BJ (cell line): ENCODE measurements around the gene MYDGF. TPM values are rescaled to one million over a fixed set of nuclear protein-coding genes. Genes with fewer than 3 reads are reported as not detected.

Experiments
- CTCF ChIA-PET: fragments of 350-600 bp; formaldehyde crosslinking; extraction: SDS; loops from one replicate; lab custom pipeline; 2021; ENCODE audit warnings: antibody characterized with exemption, inconsistent platforms; lab: Yijun Ruan, JAX
- POLR2A ChIA-PET: fragments of 300-600 bp; sonication (Branson Sonifier 250); formaldehyde crosslinking; extraction: SDS; loops from one replicate; lab custom pipeline; 2021; ENCODE audit warnings: antibody characterized with exemption; lab: Charles Lee
- DNase-seq: peaks from one replicate; pipeline ENCODE4 v3.0.0-alpha.2; 2011; ENCODE audit warnings: low read depth
- H3K27me3 ChIP-seq: 2 replicates; pipeline ENCODE4 v1.6.0; 2011; ENCODE audit warnings: low read length; ENCODE audit not compliant: control insufficient read depth, insufficient read depth
- H3K36me3 ChIP-seq: 2 replicates; pipeline ENCODE4 v1.5.1; 2011; ENCODE audit warnings: low read length; ENCODE audit not compliant: control insufficient read depth, insufficient read depth
- H3K4me3 ChIP-seq: 2 replicates; pipeline ENCODE4 v1.5.1; 2011; ENCODE audit warnings: low read depth, mild to moderate bottlenecking, control low read depth, low read length
- polyA minus RNA-seq: library from RNA; depleted of rRNA, polyadenylated mRNA; stranded (reverse); fragments of >200 nt; gene quantifications from 2 replicates; pipeline ENCODE4 v1.2.3, GENCODE V29; 2011; rRNA and poly(A)+ RNA removed
- polyA plus RNA-seq: library from polyadenylated mRNA; depleted of rRNA; stranded (reverse); fragments of >200 nt; gene quantifications from 2 replicates; pipeline ENCODE4 v1.2.3, GENCODE V29; 2011; rRNA removed
- TF ChIP-seq, protein P1 (sequence below): IDR thresholded peaks from 2 replicates; pipeline ENCODE4 v1.5.1; 2011; ENCODE audit warnings: low read depth, mild to moderate bottlenecking, control low read depth, inconsistent platforms, low read length, moderate library complexity; ENCODE audit not compliant: insufficient read depth

MYDGF gene
- polyA plus RNA-seq, result 162 and 222 TPM in 2 replicates
- 47.4 and 58.1 TPM in 2 replicates for polyA minus RNA-seq

DNA sequence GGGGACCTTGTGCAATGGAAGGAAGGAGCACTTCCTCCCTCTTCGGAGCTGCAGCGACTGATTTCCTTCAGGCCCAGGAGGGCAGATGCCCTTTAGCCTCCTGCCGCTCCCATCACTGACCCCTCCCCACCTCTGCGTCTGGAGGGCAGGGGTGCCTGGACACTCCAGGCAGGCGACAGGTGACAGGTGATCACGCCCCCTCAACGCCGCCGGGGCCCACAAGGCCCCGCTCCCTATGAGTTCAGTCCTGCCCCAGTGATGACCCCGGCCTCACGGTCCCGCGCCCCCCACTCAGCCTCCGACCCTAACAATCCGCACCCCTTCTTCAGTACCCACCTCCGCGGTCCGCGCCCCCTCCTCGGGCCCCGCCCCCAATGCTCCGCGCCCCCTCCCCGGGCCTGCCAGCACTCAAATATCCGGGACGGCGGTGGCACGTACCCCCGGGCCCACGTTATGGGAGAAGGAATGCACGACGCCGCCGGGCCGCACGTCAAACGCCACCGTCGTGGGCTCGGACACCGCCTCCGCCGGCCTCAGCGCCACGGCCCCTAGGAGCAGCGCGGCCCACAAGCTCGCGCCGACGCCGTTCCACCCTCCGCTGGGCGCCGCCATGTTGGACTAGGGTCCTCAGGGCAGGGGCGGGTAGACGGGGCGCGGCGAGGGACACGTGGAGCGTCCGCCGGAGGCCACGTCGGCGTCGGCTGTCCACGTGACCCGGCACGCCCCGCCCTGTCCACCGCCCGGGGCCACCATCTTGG is at the start of gene MYDGF:
Gene MYDGF (minus strand): TSS at position 620 of the 758 bp plus-strand sequence. CDS start 8 bp downstream, at position 612.
- ChIA-PET POLR2A (interaction anchor here (0.5 kb wide), 1 partner anchor 121 kb away, joined by 8 read pairs; the partner anchor contains the start of gene FEM1A), CTCF (interaction anchor here (1.0 kb wide), 1 partner anchor 34 kb away, joined by 3 read pairs; no protein-coding TSS in a partner anchor)
- Histone ChIP-seq H3K36me3 (peaks cover 16% of the 10 kb centered on the region), H3K4me3 (peak within 1 kb of the TSS; percentile 98), H3K27me3 (no peaks in the 10 kb centered on the region)
- no peak for DNase-seq
- TF ChIP-seq, protein P1, sequence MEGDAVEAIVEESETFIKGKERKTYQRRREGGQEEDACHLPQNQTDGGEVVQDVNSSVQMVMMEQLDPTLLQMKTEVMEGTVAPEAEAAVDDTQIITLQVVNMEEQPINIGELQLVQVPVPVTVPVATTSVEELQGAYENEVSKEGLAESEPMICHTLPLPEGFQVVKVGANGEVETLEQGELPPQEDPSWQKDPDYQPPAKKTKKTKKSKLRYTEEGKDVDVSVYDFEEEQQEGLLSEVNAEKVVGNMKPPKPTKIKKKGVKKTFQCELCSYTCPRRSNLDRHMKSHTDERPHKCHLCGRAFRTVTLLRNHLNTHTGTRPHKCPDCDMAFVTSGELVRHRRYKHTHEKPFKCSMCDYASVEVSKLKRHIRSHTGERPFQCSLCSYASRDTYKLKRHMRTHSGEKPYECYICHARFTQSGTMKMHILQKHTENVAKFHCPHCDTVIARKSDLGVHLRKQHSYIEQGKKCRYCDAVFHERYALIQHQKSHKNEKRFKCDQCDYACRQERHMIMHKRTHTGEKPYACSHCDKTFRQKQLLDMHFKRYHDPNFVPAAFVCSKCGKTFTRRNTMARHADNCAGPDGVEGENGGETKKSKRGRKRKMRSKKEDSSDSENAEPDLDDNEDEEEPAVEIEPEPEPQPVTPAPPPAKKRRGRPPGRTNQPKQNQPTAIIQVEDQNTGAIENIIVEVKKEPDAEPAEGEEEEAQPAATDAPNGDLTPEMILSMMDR, result no peak

DNA sequence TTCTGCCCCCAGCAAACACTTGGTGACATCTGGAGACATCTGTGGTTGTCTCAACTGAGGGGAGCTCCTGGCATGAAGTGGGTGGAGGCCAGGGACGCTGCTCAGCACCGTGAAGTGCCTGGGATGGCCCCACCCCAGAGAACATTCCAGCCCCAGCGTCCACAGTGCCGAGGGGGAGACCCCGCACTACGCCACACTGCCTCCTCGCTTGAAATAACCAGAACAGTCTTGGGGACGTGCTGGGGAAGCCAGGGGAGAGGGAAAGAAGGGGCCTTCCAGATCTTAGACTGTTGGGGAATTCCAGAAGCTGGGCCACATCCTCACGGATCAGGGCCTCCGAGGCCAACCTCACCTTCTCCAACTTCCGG is 49.3 kb upstream of the MYDGF start:
- CTCF ChIA-PET, result no interaction called here
- H3K4me3 ChIP-seq, result no peak overlapping the region
- no peak for DNase-seq
- peaks cover 30% of the 10 kb centered on the region for H3K36me3 ChIP-seq
- H3K27me3 ChIP-seq, result no peaks in the 10 kb centered on the region
- POLR2A ChIA-PET, result no interaction called here
- TF ChIP-seq, protein P1, result no peak

DNA sequence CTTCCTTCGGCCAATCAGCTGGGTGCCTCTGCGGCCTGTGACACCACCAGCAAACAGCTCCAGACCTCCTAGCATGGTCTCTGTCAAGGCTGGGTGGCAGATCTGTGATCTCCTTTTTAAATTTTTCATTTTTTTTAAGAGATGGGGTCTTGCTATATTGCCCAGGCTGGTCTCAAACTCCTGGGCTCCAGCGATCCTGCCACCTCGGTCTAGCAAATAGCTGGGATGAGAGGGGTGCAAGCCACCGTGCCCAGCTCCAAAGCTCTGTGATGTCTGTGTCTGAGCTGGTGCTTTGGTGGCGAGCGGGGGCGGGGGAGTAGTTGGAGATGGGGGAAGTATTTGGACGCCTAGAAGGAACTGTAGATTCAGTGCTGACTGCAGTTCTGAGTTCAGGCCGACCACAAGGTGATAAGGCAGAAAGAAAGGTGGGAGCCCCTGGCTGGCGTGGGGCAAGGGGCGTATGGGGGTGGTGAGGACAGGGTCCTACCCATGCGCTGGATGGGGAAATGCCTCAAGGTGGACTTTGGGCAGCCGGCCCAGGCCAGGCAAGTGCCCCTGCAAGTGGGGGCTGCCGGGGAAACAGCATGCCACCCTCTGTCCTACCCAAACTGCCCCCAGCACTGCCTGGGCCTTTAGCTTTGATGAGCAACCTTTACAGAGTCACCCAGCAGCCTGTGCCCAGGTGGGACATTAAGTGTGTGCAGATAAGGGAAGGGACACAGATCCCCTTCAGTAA is 48.0 kb upstream of the MYDGF start:
- Histone ChIP-seq H3K27me3 (no peaks in the 10 kb centered on the region), H3K4me3 (no peak overlapping the region), H3K36me3 (peaks cover 35% of the 10 kb centered on the region)
- TF ChIP-seq, protein P1, result no peak
- ChIA-PET POLR2A (no interaction called here), CTCF (no interaction called here)
- no peak for DNase-seq

DNA sequence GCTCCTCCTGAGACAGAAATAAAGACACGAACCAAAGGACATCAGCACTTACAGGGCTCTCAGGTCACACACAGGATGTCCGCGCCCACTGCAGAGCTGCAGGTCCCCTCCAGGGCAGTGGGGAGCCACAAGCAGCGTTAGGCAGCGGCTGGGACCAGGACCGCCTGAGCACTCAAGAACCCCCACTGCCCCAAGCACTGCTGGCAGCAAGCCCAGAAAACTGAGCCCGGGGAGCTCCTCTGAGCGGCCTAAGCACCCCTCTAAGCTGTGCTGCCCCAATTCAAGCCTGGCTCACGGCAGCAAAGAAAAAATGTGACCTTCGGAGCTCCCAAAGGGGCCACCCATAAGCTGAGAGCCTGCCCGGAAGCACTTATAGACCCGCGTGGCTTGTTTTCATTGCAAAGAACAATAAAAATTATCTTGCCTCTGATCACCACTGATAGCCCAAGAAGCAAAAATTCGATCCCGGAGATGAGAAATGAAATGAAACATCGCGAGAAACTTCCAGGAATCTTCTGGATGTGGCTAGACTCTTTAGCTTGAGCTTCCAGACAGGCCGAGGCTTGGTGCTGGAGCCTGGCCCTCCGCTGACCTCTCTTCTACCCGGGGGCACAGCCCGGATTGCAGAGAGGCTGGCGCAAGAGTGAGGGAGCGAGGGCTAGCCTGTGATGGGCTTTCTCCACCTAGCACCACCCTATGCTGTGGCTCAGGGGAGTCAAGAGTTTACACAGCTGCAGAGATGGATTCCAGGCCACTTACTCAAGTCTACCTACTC is 47.2 kb upstream of the MYDGF start:
- ChIA-PET POLR2A (no interaction called here), CTCF (interaction anchor here (0.6 kb wide), 1 partner anchor 71 kb away, joined by 3 read pairs; no protein-coding TSS in a partner anchor)
- TF ChIP-seq, protein P1, result no peak
- DNase-seq, result no peak
- Histone ChIP-seq H3K36me3 (peaks cover 42% of the 10 kb centered on the region), H3K27me3 (no peaks in the 10 kb centered on the region), H3K4me3 (no peak overlapping the region)
